Activated CD8-positive, alpha-beta T cell treated with anti-CD3 and anti-CD28 coated beads for 36 hours (primary cell): ENCODE results near the gene ATP23. TPM values are rescaled to one million over a fixed set of nuclear protein-coding genes. Genes with fewer than 3 reads are reported as not detected.
A peak's percentile ranks its signal among the peaks of the same experiment; 100 is the strongest.

Experiments
- ATAC-seq: fragments of 200-7000 bp; cut with Tn5 transposase; one replicate; pipeline ENCODE4 v1.10.0; 2021; ENCODE audit warnings: mild to moderate bottlenecking, moderate library complexity
- CTCF ChIA-PET: fragments of 350-600 bp; sonication (Branson Sonifier 250); formaldehyde crosslinking; loops from one replicate; lab custom pipeline; 2021; ENCODE audit warnings: antibody characterized with exemption; lab: Charles Lee
- POLR2A ChIA-PET: fragments of 350-600 bp; sonication (Branson Sonifier 250); formaldehyde crosslinking; loops from one replicate; lab custom pipeline; 2021; ENCODE audit warnings: antibody characterized with exemption; lab: Charles Lee
- DNase-seq: peaks from one replicate; pipeline ENCODE4 v3.0.0-alpha.2; 2020
- H3K27ac Mint-ChIP-seq: one replicate; pipeline ENCODE4 v1.8.0; 2021; ENCODE audit warnings: mild to moderate bottlenecking, mixed read lengths
- H3K27me3 Mint-ChIP-seq: one replicate; pipeline ENCODE4 v1.8.0; 2021; ENCODE audit warnings: mixed read lengths
- H3K36me3 Mint-ChIP-seq: one replicate; pipeline ENCODE4 v1.8.0; 2021; ENCODE audit warnings: low read depth, mixed read lengths
- H3K4me1 Mint-ChIP-seq: one replicate; pipeline ENCODE4 v1.8.0; 2021; ENCODE audit warnings: low read depth, mixed read lengths
- H3K4me3 Mint-ChIP-seq: one replicate; pipeline ENCODE4 v1.8.0; 2021; ENCODE audit warnings: mild to moderate bottlenecking, moderate library complexity, mixed read lengths
- H3K9me3 Mint-ChIP-seq: one replicate; pipeline ENCODE4 v1.8.0; 2021; ENCODE audit warnings: mixed read lengths
- CTCF ChIP-seq: fragments of 200-600 bp; IDR thresholded peaks from one replicate; pipeline ENCODE4 v1.8.0; 2022; ENCODE audit warnings: antibody characterized with exemption, mild to moderate bottlenecking
- intact Hi-C: fragments of 100-400 bp; cut with micrococcal nuclease; formaldehyde crosslinking; loops from one replicate; pipeline ENCODE4 v1.10.0; 2022
- total RNA-seq, 2 experiments: library from RNA; stranded (reverse); gene quantifications; one replicate each; pipeline ENCODE4 v1.2.3, GENCODE V29; 2021

The ATP23 gene
- total RNA-seq, 2 experiments from 2014 or later, result 15.8 to 16.7 TPM

GRCh38 chr12:57897286-57897974 is 43.9 kb upstream of the ATP23 start:
- H3K36me3 Mint-ChIP-seq, result no peaks in the 10 kb centered on the region
- POLR2A ChIA-PET, result interaction anchor here (0.5 to 8.9 kb wide), 12 partner anchors 10 to 443 kb away, joined by 3 to 70 read pairs (median 4); partner anchors contain the start of genes ATP23 and CTDSP2
- DNase-seq (no peak), ATAC-seq (no peak)
- peak overlapping the region; percentile 64 for H3K4me3 Mint-ChIP-seq
- H3K27ac Mint-ChIP-seq, result peak overlapping the region; percentile 100
- H3K27me3 Mint-ChIP-seq, result no peaks in the 10 kb centered on the region
- H3K4me1 Mint-ChIP-seq, result peaks cover 56% of the 10 kb centered on the region
- intact Hi-C loops, result loop anchor here (5.0 kb wide), 1 partner anchor 40 kb away; no protein-coding TSS in a partner anchor
- no peak for TF ChIP-seq CTCF
- no peaks in the 10 kb centered on the region for H3K9me3 Mint-ChIP-seq
- CTCF ChIA-PET, result interaction anchor here (1.1 to 9.3 kb wide), 9 partner anchors 8 to 94 kb away, joined by 4 to 96 read pairs (median 13); partner anchors contain the start of gene CTDSP2

GRCh38 chr12:57898308-57898970 is 42.9 kb upstream of the ATP23 start:
- ATAC-seq (no peak), DNase-seq (peak; percentile 35)
- peaks cover 56% of the 10 kb centered on the region for H3K4me1 Mint-ChIP-seq
- intact Hi-C loops, result loop anchor here (2.0 to 5.0 kb wide), 2 partner anchors 39 to 56 kb away; no protein-coding TSS in a partner anchor
- H3K36me3 Mint-ChIP-seq, result no peaks in the 10 kb centered on the region
- TF ChIP-seq CTCF, result no peak
- H3K27ac Mint-ChIP-seq, result peak overlapping the region; percentile 100
- peak overlapping the region; percentile 61 for H3K4me3 Mint-ChIP-seq
- POLR2A ChIA-PET, result interaction anchor here (0.6 to 8.9 kb wide), 14 partner anchors 9 to 1284 kb away, joined by 3 to 70 read pairs (median 4); partner anchors contain the start of genes ATP23, CTDSP2 and TSFM
- no peaks in the 10 kb centered on the region for H3K27me3 Mint-ChIP-seq
- no peaks in the 10 kb centered on the region for H3K9me3 Mint-ChIP-seq
- CTCF ChIA-PET, result interaction anchor here (1.0 to 9.3 kb wide), 11 partner anchors 10 to 139 kb away, joined by 3 to 96 read pairs (median 6); partner anchors contain the start of genes CTDSP2 and TSFM

- CTCF ChIA-PET, result interaction anchor here (1.0 to 9.3 kb wide), 10 partner anchors 34 to 139 kb away, joined by 3 to 96 read pairs (median 5); partner anchors contain the start of genes CTDSP2 and TSFM
- DNase-seq (peak; percentile 96), ATAC-seq (peak; percentile 93)
These were observed 42.2 kb upstream of the ATP23 start for GRCh38 chr12:57899010-57899662.

GRCh38 chr12:57902478-57902969 is 38.8 kb upstream of the ATP23 start:
- intact Hi-C loops, result no loop called here
- CTCF ChIA-PET, result interaction anchor here (1.2 to 7.1 kb wide), 9 partner anchors 10 to 146 kb away, joined by 3 to 124 read pairs (median 13); partner anchors contain the start of gene CTDSP2
- no peak overlapping the region for H3K4me3 Mint-ChIP-seq
- H3K9me3 Mint-ChIP-seq, result no peaks in the 10 kb centered on the region
- H3K36me3 Mint-ChIP-seq, result no peaks in the 10 kb centered on the region
- no peak overlapping the region for H3K27ac Mint-ChIP-seq
- H3K4me1 Mint-ChIP-seq, result peaks cover 27% of the 10 kb centered on the region
- POLR2A ChIA-PET, result interaction anchor here (0.8 to 1.9 kb wide), 7 partner anchors 9 to 146 kb away, joined by 3 to 10 read pairs (median 4); no protein-coding TSS in a partner anchor
- DNase-seq (no peak), ATAC-seq (no peak)
- H3K27me3 Mint-ChIP-seq, result no peaks in the 10 kb centered on the region
- TF ChIP-seq CTCF, result no peak

More at GRCh38 chr12:57899010-57899662, 42.2 kb upstream of the ATP23 start:
- POLR2A ChIA-PET, result interaction anchor here (0.6 to 8.9 kb wide), 13 partner anchors 10 to 1285 kb away, joined by 3 to 70 read pairs (median 4); partner anchors contain the start of genes CTDSP2 and TSFM
- H3K27ac Mint-ChIP-seq, result peak overlapping the region; percentile 100
- intact Hi-C loops, result loop anchor here (2.0 to 5.0 kb wide), 2 partner anchors 38 to 56 kb away; no protein-coding TSS in a partner anchor
- H3K4me1 Mint-ChIP-seq, result peaks cover 53% of the 10 kb centered on the region
- no peak for TF ChIP-seq CTCF
- H3K36me3 Mint-ChIP-seq, result no peaks in the 10 kb centered on the region
- no peaks in the 10 kb centered on the region for H3K27me3 Mint-ChIP-seq
- peak overlapping the region; percentile 61 for H3K4me3 Mint-ChIP-seq
- no peaks in the 10 kb centered on the region for H3K9me3 Mint-ChIP-seq
